Measurements from ENCODE around the gene C11orf86.

DNA sequence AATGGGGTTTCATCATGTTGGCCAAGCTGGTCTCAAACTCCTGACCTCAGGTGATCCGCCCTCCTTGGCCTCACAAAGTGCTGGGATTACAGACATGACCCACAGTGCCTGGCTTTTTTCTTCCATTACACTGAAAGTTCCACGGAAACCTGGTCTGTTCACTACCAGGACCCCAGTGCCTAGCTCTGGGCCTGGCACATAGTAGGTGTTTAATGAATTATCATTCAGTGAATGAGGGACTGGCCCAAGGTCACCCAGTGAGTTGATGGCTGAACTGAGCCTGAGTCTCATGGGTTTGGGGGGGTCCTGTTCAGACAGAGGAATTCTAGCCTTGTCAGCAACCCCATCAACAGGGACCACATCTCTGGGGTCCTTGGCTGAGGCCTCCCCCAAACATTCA, 3.1 kb downstream of the C11orf86 start:
- TF ChIP-seq, protein P1, sequence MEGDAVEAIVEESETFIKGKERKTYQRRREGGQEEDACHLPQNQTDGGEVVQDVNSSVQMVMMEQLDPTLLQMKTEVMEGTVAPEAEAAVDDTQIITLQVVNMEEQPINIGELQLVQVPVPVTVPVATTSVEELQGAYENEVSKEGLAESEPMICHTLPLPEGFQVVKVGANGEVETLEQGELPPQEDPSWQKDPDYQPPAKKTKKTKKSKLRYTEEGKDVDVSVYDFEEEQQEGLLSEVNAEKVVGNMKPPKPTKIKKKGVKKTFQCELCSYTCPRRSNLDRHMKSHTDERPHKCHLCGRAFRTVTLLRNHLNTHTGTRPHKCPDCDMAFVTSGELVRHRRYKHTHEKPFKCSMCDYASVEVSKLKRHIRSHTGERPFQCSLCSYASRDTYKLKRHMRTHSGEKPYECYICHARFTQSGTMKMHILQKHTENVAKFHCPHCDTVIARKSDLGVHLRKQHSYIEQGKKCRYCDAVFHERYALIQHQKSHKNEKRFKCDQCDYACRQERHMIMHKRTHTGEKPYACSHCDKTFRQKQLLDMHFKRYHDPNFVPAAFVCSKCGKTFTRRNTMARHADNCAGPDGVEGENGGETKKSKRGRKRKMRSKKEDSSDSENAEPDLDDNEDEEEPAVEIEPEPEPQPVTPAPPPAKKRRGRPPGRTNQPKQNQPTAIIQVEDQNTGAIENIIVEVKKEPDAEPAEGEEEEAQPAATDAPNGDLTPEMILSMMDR (IDR thresholded peaks at IDR 0.05), result no peak
- TF ChIP-seq POLR2AphosphoS5 (IDR thresholded peaks at IDR 0.05; ENCODE audit: low read depth, low read length) (no peak), TCF7L2 (IDR thresholded peaks at IDR 0.05; ENCODE audit: low read depth, low read length) (no peak)
- TF ChIP-seq, protein P2, sequence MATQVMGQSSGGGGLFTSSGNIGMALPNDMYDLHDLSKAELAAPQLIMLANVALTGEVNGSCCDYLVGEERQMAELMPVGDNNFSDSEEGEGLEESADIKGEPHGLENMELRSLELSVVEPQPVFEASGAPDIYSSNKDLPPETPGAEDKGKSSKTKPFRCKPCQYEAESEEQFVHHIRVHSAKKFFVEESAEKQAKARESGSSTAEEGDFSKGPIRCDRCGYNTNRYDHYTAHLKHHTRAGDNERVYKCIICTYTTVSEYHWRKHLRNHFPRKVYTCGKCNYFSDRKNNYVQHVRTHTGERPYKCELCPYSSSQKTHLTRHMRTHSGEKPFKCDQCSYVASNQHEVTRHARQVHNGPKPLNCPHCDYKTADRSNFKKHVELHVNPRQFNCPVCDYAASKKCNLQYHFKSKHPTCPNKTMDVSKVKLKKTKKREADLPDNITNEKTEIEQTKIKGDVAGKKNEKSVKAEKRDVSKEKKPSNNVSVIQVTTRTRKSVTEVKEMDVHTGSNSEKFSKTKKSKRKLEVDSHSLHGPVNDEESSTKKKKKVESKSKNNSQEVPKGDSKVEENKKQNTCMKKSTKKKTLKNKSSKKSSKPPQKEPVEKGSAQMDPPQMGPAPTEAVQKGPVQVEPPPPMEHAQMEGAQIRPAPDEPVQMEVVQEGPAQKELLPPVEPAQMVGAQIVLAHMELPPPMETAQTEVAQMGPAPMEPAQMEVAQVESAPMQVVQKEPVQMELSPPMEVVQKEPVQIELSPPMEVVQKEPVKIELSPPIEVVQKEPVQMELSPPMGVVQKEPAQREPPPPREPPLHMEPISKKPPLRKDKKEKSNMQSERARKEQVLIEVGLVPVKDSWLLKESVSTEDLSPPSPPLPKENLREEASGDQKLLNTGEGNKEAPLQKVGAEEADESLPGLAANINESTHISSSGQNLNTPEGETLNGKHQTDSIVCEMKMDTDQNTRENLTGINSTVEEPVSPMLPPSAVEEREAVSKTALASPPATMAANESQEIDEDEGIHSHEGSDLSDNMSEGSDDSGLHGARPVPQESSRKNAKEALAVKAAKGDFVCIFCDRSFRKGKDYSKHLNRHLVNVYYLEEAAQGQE (IDR thresholded peaks at IDR 0.05; ENCODE audit: insufficient read depth in 1 of 2, low read depth in 2 of 2, low read length in 1 of 2), result no peak
